GM23338 (cell line): ENCODE results near the gene PAM16.

Source experiments
- CREB1 ChIP-seq: fragments of 250-450 bp; sonication (Bioruptor Pico); IDR thresholded peaks from 2 replicates; pipeline ENCODE4 v1.5.0; 2020; ENCODE audit warnings: low read depth, mild to moderate bottlenecking, moderate library complexity
- EZH2 ChIP-seq: fragments of 200-600 bp; sonication (generic); IDR thresholded peaks from one replicate; pipeline ENCODE4 v1.8.0; 2017; ENCODE audit warnings: antibody characterized with exemption, mild to moderate bottlenecking, low read depth; ENCODE audit not compliant: unreplicated experiment
- EZH2phosphoT487 ChIP-seq: fragments of 200-600 bp; sonication (generic); IDR thresholded peaks from one replicate; pipeline ENCODE4 v1.8.1; 2018; ENCODE audit warnings: antibody characterized with exemption; ENCODE audit not compliant: unreplicated experiment
- POLR2AphosphoS5 ChIP-seq: IDR thresholded peaks from 2 replicates; pipeline ENCODE4 v1.6.1; 2016; ENCODE audit warnings: antibody characterized with exemption, low read depth
- ZNF114 ChIP-seq: fragments of 250-450 bp; sonication (Bioruptor Pico); IDR thresholded peaks from 2 replicates; pipeline ENCODE4 v1.5.0; 2020; ENCODE audit warnings: mild to moderate bottlenecking, moderate library complexity
- TF ChIP-seq, protein P1 (sequence below), 2 experiments: fragments of 200-600 bp in 1 of 2; sonication (generic) in 1 of 2; conservative IDR thresholded peaks; 2 replicates each; pipeline versions ENCODE4 v1.5.1 to v1.6.1; 2016 to 2017; ENCODE audit warnings: antibody characterized with exemption in 2 of 2, low read depth in 2 of 2, mild to moderate bottlenecking in 2 of 2, moderate library complexity in 1 of 2
- TF ChIP-seq, protein P2 (sequence below): IDR thresholded peaks from one replicate; pipeline ENCODE4 v1.6.1; 2018; ENCODE audit warnings: antibody characterized with exemption; ENCODE audit not compliant: unreplicated experiment

DNA sequence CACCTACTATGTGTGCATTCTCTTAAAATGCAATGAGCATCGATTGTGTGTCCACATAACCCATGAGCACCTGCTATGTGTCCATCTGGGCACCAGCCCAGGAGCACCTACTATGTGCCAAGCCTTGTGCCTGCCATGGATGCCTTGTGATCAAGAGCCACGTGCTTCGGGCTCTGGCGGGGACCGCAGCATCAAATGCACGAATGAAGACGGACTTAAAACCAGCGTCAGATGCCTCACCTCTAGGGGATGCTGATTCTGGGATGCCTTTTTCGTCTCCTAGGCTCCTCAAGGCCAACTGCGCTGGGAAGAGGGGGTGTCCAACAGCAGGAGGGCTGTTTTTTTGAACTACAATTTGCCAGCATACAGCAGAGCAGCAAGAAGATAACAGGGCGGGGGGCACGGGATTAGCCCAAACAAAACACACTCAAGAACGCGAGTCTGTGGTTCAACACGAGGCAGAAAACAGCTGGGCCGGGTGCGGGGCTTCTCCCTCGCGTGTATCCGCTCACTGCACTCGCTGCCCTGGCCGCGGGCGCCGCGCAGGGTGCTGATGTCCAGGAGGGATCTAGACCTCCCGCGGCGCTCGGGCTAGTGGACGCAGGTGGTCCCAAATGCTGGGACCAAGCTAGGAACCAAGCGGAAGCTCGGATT lies 36.5 kb downstream of the PAM16 start:
- TF ChIP-seq, protein P1, sequence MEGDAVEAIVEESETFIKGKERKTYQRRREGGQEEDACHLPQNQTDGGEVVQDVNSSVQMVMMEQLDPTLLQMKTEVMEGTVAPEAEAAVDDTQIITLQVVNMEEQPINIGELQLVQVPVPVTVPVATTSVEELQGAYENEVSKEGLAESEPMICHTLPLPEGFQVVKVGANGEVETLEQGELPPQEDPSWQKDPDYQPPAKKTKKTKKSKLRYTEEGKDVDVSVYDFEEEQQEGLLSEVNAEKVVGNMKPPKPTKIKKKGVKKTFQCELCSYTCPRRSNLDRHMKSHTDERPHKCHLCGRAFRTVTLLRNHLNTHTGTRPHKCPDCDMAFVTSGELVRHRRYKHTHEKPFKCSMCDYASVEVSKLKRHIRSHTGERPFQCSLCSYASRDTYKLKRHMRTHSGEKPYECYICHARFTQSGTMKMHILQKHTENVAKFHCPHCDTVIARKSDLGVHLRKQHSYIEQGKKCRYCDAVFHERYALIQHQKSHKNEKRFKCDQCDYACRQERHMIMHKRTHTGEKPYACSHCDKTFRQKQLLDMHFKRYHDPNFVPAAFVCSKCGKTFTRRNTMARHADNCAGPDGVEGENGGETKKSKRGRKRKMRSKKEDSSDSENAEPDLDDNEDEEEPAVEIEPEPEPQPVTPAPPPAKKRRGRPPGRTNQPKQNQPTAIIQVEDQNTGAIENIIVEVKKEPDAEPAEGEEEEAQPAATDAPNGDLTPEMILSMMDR (conservative IDR thresholded peaks at IDR 0.05; ENCODE audit: low read depth in 2 of 2) = 0 out of 4 replicates have a peak, but pooled peaks of 1 of the 2 experiments have one; percentile 18
- no peak for TF ChIP-seq ZNF114 (CRISPR knock-in tag)
- no peak for TF ChIP-seq EZH2phosphoT487
- no peak for TF ChIP-seq EZH2
- TF ChIP-seq, protein P2, sequence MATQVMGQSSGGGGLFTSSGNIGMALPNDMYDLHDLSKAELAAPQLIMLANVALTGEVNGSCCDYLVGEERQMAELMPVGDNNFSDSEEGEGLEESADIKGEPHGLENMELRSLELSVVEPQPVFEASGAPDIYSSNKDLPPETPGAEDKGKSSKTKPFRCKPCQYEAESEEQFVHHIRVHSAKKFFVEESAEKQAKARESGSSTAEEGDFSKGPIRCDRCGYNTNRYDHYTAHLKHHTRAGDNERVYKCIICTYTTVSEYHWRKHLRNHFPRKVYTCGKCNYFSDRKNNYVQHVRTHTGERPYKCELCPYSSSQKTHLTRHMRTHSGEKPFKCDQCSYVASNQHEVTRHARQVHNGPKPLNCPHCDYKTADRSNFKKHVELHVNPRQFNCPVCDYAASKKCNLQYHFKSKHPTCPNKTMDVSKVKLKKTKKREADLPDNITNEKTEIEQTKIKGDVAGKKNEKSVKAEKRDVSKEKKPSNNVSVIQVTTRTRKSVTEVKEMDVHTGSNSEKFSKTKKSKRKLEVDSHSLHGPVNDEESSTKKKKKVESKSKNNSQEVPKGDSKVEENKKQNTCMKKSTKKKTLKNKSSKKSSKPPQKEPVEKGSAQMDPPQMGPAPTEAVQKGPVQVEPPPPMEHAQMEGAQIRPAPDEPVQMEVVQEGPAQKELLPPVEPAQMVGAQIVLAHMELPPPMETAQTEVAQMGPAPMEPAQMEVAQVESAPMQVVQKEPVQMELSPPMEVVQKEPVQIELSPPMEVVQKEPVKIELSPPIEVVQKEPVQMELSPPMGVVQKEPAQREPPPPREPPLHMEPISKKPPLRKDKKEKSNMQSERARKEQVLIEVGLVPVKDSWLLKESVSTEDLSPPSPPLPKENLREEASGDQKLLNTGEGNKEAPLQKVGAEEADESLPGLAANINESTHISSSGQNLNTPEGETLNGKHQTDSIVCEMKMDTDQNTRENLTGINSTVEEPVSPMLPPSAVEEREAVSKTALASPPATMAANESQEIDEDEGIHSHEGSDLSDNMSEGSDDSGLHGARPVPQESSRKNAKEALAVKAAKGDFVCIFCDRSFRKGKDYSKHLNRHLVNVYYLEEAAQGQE = no peak
- no peak for TF ChIP-seq POLR2AphosphoS5
- no peak for TF ChIP-seq CREB1 (CRISPR knock-in tag)
